ENCODE measurements around the gene PM20D2.
A peak's percentile ranks its signal among the peaks of the same experiment; 100 is the strongest.

Gene PM20D2

GRCh38 chr6:89146718-89147700 lies 1.2 kb downstream of the PM20D2 start:
- DNase-seq, result peak; percentile 56

- no peak for DNase-seq
Observed at GRCh38 chr6:89148016-89148750, 2.3 kb downstream of the PM20D2 start.

DNA sequence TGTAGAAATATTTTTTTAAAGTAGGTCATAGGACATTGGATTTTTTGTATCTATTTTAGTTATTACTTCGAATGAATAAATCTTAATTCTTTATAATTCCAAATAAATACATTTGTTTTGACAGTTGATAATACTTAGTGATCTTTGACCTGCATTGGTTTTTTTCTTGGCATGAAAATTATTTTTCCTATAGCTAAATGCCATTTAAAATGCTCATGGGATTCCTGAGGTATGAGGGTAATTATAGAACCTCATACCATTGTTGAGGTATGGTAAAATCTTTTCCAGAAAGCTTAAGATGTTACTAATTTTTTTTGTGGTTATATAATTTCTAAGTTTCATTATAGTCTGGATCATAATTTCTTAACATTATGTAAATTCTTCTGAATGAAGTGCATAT lies 8.3 kb downstream of the PM20D2 start:
- DNase-seq, result no peak

DNA sequence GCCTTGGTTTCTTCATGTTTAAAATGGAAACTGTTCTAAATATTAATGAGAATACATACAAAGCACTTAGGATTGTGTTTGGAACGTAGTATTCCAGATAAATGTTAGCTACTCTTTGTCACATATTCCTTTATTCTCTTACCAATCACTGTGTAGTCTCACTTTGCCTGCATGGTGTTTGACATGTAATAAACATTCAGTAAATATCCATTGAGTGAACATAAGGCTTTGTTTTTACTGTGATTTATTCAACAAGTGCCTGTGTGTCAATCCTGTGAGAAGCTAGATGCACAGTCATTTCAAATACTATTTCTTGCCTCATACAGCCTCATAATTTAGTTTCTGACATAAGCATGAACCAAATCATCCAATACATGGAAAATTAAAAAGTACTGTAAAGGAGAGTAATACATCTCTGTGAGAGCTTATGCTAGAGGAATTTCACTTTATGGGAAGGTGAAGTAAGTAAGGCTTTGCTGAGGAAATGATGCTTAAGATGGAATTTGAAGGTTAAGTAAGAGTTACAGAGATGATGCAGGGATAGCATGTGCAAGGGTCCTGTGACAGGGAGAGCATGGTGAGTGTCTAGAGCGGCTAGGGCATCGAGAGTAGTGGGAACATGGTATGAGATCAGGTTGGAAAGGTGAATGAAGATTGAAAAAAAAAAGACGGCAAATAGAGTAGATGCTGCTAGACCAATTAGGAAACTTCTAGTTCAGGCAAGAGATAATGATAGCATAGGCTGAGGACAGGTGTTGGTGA lies 14.7 kb downstream of the PM20D2 start:
- no peak for DNase-seq

DNA sequence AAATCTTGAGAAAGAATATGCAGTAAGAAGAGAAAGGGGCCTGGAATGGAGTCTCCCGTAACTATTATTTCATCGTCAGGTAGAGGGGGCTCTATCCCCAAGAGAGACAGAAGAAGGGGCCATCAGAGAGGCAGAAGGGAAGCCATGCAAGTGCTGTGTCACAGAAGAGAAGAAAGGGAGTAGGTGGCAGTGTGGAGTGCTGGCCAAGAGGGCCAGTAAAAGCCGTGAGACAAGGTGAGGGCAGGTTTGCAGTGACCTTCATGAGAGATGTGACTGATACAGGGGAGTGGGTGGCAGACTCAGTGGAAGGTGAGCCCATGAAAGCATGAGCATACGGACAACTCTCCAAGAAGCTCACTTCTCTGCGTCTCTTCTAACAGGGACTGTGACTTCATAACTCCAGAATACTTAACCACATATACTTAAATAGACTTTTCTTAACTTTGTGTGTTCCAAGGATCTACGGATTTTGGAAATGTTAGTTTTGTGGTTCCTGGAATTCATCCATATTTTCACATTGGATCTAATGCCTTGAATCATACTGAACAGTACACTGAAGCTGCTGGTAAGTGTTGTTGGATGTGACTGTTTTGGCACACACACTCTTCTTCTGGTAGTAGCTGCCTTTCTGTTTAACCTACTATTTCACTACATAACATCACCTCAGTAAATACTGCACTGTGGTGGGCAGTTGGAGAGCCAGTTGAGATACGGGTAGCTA lies 15.6 kb downstream of the PM20D2 start:
- no peak for DNase-seq

DNA sequence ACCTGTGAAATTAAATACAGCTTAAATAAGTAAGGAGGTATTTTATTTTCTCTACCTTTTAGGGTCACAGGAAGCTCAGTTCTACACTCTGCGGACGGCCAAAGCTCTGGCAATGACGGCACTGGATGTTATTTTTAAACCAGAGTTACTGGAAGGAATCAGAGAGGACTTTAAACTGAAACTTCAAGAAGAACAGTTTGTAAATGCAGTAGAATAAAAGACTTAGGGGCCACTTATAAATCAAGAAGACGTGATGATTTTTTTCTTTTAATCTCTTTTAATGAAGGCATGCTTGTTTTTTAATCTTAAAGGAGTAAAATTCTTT lies 16.2 kb downstream of the PM20D2 start:
- peak; percentile 45 for DNase-seq

GRCh38 chr6:89172131-89172530 lies 26.3 kb downstream of the PM20D2 start:
- no peak for DNase-seq

DNA sequence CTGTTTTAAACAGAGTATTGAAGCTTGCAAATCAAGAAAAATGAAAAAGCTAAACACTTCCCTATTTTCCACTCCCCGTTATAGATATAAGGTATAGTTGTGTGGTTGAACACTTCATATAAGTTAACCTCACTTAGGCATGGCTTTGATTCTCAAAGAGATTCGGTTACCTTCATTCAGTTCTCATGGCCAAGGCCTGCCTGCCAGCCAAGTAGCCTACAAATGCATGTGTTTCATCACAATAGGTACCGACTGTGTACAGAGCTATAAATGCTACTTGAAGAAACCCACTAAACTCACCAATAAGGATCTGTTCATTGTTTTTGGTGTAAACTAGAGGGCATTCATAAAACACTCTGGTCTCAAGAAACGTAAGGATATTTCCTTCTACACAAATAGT lies 27.8 kb downstream of the PM20D2 start:
- no peak for DNase-seq

- DNase-seq, result no peak
Observed at GRCh38 chr6:89180112-89180511, 34.3 kb downstream of the PM20D2 start.

GRCh38 chr6:89180971-89181370 lies 35.1 kb downstream of the PM20D2 start:
- DNase-seq, result no peak

- DNase-seq, result no peak
Observed at GRCh38 chr6:89183294-89183693, 37.4 kb downstream of the PM20D2 start.

GRCh38 chr6:89184344-89184743 lies 38.5 kb downstream of the PM20D2 start:
- DNase-seq, result no peak

DNA sequence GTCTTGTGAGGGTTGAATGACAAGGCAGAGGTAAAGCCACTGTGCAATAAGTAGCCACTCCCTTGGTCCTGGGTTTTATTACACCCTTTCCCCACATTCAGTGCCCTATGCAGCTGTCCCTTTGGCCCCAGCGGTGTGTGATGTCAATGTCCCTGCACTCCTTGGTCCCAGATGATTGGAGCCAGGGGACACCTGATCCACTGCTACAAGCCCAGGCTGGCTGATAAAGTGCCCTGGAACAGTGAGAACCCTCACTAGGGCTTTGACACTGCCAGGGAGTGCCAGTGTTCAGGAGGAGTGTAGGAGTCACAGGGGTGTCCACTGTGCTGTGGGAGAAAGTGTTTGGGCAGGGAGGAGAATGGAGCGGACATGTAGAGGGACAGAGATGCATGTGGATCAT lies 40.9 kb downstream of the PM20D2 start:
- no peak for DNase-seq

DNA sequence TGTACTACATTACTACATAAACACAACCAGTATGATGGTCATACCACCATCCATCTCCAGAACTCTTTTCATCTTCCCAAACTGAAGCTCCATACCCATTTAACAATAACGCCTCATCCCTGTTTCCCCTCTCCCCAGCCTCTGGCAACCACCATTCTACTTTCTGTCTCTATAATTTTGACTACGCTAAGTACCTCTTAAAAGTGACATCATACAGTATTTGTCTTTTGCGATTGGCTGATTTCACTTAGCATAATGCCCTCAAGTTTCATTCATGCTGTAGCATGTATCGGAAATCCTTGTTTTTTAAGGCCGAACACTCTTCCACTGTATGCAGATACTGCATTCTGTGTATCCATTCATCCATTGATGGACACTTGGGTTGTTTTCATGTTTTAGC lies 41.6 kb downstream of the PM20D2 start:
- no peak for DNase-seq

DNA sequence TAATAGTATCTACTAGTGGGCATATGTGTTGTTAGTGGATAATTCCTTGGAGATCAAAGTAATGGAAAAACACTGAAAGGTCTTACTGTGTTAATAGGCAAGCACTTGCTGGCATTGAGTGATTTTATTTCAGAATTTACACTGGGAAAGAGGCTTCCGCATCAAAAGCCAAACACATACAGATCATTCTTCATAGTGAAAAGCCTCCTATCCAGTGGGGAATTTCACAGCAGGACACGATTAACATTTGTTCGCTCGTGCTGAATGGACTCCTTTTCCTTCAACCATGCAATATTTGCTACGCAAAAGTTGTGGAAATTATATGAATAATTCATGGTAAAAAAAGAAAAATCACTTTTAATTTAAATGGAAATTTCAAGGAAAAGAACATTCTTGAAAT lies 44.9 kb downstream of the PM20D2 start:
- DNase-seq, result no peak

DNA sequence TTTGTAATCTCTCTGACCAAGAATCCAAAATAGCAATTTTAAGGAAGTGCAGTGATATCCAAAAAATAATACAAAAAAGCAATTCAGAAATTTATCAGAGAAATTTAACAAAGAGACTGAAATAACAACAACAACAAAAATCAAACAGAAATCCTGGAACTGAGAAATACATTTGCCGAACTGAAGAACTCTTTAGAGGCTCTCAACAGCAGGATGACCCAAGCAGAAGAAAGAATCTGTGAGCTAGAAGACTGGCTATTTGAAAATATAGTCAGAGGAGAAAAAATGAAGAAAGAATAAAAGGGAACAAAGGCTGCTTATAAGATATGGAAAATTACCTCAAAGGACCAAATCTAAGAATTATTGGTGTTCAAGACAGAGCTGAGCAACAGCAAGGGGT lies 48.7 kb downstream of the PM20D2 start:
- DNase-seq, result no peak

DNA sequence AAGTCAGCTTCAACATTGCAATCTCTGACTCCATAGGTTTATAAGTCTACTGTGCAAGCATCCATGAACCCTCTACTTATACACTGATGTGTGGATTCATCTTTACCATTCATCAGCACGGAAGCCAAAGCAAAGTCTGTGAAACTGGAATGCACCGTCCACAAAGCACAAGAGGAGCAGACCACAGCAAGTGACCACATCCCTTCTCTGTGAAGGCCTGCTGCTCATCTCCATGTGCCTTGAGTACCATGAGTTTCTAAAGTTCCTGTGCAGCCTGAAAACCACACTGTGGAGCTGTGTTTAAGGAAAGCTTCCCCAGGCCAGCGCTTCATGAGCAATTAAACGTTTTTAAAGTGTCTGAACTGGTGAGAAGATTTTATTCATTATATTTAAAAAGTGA lies 51.3 kb downstream of the PM20D2 start:
- DNase-seq, result no peak

DNA sequence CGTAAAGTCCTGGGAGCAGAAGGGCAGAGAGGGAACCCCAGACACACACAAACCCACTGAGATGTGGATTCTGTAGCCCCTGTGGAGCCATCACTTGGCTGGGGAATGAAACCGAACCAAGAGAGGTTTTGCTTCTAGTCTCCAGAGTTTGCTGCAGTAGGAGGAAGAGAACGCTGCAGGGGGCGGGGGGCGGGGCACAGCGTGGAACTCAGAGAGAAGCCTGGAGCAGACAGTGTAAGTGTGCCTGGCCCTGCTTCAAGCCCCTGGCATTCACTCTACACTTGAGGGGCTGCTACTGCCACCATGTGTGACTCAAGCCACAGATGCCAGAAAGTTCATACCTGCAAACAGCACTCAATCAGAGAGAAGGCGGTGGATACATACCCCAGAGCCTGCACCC lies 52.4 kb downstream of the PM20D2 start:
- DNase-seq, result no peak

- no peak for DNase-seq
Observed at GRCh38 chr6:89199579-89199978, 53.7 kb downstream of the PM20D2 start.

DNA sequence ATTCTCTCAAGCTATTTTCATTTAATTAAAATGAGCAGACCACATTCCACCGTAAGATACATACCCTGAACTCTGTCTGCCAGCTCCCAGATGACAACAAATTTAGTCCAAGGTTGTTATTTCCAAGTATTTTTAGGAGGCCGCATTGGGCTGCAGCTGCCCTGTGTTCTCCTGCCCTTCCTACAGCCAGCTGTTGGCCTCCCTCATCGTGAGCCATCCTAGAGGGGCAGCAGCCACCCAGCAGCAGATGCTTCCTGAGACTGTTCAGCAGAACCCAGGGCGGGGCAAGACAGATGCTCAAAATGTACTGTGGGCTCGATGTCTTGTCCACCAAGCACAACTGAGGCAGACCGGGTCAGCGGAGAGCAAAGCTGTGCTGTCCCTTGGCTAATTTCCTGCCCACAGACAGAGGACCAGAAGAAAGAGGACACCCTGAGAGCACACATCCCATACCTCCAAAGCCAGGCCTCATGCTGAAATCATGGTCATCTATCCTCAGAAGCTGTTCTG lies 54.9 kb downstream of the PM20D2 start:
- DNase-seq, result no peak

- no peak for DNase-seq
Observed at GRCh38 chr6:89204096-89204495, 58.2 kb downstream of the PM20D2 start.

- DNase-seq, result no peak
Observed at GRCh38 chr6:89205819-89206218, 60.0 kb downstream of the PM20D2 start.

DNA sequence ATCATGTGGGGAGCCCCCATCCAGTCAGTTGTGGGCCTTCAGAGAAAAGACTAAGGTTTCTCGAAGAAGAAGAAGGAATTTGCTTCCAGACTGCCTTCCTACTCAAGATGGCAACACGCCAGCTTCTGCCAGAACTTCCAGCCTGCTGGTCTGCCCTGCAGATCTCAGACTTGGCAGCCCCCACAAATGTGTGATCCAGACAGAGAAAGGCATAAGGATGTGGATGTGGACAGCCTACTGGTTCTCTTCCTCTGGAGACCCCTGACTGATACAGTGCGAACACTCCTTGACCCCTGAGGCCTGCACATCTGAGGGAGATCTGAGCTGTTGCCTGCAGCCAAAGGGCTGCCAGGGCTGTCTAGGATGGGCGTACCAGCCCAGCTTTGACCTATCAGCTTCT lies 62.7 kb downstream of the PM20D2 start:
- DNase-seq, result no peak
